Fibroblast of skin of back (primary cell): Measurements from ENCODE around the gene DNHD1.

Experiments
- DNase-seq: peaks from one replicate; pipeline ENCODE4 v3.0.0-alpha.2; 2013

The DNHD1 gene

DNA sequence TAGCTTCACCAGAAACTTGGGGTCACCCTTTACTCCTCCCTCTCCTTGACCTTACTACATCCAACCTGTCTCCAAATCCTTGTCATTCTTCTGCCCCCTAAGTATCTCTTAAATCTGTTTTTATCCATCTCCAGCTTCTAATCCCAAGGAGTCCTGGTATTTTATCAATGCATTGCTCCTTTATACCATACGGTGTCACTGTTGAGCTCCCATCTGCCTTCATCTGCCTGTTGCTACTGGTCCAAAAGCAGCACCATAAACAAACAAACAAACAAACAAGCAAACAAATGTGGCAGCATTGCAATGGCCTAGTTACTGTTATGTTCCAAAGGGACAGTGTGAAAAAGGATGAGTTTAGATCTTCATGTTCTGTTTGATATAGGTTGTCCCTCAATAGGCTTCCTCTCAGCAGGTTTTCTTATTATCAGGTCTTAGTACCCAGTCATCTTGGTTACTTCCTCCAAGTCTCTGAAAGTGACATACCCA is 34.2 kb downstream of the DNHD1 start:
- peak; percentile 43 for DNase-seq

DNA sequence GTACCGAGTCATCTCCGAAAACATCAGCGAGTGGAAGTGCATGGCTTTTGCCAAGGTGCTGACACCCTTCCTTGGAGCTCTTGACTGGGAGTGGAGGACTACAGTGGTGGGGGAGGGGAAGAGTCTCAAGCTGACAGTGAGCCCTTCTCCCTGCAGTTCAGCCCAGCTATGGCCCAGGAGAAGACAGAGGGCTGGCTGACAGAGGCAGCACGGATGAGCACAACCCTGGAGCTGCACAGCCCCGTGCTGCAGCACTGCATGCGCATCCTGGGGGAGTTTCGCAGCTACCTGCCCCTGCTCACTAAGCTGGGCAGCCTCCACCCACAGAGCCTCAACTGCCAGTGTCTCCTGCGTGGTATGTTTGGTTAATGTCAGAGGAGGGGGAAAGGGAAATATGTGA is 41.4 kb downstream of the DNHD1 start:
- no peak for DNase-seq

DNA sequence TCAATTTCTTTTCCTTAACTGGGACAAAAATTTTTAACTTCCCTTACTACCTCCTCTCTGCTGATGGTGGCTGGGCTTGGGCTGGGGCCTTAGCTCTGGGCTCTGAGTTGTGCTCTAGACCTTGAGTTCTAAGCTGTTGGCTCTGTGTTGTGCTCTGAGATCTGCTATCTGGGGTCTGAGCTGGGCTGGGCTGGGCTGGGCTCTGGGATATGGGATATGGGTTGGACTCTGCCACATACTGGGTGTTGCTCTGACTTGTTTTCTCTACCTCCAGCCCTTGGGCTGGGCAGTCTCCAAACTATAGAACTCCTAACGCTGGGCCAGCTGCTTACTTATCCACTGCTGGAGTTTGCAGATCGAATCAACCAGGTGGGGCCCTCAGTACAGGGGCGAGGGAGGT is 41.9 kb downstream of the DNHD1 start:
- DNase-seq: no peak

DNA sequence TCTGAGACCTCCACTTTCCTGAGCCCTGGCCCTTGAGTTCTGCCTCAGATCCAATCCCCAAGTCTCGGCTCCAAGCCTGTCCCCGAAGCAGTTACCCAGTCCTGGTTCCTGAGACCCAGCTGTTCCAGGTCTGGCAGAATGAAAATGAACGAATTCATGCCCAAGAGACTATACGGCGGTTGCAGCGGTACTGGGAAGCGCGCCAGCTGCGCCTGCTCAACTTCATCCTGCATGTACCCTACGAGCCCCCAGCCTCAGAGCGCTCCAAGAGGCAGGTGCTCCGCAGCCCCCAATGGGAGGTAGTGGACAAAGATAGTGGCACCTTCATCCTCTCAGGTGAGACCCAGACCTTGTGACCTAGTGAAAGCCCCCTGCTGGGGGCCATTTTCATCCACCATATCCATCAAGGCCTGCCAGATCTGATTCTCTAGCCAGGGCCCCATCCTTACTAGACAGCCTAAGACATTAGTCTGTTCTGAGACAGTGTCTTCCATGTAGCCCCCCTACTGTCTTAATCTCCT is 42.7 kb downstream of the DNHD1 start:
- no peak for DNase-seq

DNA sequence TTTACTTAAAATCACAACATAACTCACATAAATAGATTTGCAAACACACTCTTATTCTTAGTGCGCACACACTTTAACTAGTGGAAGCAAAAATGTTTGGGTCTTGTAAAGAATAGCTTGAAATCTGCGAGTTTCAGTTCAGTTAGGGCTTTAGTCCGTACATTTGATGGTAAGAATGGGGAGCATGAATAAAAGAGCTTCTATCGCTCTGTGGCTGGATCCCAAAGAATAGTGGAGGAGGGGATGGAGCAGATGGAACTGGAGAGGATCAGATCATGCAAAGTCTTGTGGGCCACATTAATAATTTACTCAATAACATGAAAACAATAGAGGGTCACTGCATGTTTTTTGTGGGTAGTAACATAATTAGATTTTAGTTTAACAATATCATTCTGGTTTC is 44.3 kb downstream of the DNHD1 start:
- DNase-seq: no peak

DNA sequence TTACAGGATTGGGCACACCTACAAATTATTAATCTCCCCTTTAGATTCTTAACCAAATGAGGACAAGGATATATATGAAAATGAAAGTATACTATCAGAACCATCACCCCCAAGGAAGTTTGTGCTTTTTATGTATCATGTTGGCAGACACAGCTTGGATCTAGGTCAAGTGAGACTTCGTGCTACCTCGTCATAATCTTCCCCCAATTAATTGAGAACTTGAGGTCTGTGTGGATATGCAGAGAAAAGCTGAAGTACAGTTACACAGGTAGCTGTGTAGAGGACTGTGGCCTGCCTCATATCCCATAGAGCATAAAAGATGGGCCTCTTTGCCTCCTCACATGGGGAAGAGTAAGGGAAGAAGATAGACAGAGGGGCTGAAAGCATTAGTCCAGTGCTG is 45.6 kb downstream of the DNHD1 start:
- no peak for DNase-seq

DNA sequence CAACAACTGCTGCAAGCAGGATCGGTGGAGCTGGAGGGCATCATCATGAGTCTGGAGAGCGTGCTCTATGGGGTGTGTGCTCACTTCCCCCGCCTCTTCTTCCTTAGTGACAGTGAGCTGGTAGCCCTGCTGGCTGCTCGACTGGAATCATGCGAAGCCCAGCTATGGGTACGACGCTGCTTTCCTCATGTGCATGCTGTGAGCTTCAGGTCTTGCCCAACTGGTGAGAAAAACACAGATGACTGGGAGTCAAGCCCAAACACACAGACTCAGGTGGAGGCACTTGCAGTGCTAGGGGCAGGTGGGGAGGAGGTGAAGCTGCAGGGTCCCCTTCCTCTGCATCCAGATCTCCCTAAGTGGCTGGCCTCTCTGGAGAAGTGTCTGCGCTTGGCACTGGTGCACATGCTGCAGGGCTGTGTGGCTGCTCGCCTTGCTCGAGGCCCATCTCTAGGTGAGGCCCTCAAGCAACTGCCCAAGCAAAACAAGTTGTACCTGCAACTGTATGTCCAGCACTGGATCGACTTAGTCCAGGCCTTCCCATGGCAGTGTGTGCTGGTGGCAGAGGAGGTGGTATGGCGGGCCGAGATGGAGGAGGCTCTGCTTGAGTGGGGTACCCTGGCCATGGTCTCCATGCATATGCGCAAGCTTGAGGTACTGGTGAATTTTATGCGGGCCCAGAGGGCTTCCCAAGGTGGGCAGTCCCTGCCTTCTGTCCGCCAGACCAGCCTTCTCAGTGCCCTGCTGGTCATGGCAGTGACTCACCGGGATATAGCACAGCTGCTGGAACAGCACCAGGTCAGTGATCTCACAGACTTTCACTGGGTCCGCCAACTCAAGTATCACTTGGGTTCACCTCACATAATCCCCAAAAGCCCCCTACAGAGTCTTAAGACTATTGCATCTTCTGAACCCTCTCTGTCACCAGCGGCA is 48.1 kb downstream of the DNHD1 start:
- peak; percentile 4 for DNase-seq

DNA sequence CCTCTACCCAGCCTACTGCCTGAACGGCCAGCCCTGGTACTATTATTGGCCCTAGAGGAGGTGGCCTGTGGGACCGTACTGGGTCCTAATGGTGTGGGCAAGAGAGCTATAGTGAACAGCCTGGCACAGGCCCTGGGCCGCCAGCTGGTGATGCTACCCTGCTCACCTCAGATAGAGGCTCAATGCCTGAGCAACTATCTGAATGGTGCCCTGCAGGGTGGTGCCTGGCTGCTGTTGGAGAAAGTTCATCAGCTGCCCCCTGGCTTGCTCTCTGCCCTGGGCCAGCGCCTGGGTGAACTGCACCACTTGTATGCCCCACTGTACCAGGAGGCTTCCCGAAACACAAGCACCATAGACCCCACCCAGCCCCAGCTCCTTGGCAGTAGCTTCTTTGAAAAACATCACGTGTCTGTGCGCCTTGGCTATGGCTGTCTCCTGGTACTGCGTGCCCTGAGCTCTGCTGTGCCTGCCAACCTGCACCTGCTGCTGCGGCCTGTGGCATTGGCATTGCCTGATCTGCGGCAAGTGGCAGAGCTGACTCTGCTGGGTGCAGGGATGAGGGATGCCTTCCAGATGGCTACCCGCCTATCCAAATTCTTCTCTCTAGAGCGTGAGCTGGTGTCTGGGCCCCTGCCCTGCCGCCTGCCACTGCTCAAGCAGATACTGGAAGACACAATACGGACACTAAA is 49.0 kb downstream of the DNHD1 start:
- no peak for DNase-seq

DNA sequence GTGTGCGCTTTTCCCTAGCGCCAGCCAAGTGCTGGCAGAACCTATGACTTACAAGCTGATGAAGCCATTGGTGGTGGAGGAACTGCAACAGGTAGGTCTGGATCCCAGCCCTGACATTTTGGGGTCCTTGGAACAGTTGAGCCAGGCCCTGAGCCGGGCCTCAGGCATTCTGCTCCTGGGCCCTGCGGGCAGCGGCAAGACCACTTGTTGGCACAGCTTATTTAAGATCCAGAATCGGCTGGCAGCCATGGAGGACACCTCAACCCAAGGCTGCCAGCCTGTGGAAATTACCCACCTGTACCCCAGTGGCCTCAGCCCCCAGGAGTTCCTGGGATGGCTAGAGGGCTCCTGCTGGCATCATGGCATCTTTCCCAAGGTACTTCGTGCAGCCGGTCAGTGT is 49.7 kb downstream of the DNHD1 start:
- DNase-seq: no peak

DNA sequence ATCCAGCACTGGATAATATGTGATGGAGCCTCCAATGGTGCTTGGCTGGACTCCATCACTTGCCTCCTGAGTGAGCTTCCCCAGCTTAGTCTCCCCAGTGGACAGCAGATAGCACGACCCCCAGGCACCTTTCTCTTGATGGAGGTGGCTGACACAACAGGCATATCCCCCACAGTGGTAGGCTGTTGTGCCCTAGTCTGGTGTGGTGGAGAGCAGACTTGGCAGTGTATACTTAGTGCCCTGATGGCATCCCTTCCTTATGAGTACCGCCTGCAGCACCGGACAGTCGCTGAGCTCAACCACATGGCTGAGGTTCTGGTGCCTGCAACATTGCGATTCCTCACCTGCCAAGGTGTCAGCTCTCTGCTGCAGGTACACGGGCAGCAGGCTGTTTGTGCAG is 50.1 kb downstream of the DNHD1 start:
- no peak for DNase-seq

DNA sequence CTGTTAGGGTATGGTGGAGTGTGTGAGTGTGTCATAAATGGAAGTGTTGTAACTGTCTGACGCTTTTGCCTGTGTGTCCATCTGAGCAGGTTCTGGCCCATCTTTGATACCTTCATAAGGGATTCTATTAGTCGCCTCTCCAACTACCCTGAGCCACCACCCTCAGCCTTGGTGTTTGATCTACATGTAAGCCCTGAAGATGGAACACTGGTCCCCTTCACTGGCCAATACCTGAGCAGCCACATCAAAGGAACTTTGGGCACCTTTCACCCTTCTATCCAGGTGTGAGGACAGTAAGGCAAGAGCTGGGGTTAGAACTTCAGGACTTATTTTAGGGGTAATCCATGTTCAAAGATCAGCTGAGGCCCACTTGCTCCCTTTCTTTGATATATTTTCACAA is 51.0 kb downstream of the DNHD1 start:
- no peak for DNase-seq

DNA sequence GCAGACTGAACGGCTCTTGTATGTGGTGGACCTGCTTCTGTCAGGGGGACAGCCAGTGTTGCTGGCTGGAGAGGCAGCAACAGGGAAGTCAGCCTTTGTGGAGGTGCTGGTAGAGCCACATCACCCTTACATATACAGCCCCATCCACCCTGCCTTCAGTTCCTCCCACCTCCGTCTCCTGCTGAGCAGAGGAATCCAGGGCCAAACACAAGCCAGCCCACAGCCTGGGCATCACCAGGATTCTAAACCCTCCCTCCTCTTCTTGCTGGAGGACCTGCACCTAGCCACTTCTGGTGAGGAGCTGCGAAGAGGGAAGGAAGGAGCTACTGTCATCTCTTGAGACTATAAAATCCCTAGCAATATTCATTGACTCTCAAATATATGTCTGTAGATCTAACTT is 51.6 kb downstream of the DNHD1 start:
- DNase-seq: no peak

DNA sequence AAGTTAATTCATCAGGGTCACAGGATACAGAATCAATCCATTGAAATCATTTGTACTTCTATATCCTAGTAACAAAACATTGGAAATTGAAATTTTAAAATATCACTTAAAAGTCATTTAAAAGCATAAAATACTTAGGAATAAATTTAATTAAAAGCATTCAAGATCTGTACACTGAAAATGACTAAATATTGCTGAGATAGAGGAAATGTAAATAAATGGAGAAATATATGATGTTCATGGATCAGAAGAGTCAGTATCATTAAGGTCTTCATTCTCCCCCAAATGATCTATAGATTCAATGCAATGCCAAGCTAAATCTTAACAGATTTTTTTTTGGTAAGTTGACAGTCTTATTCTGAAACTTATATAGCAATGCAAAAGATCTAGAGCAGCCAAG is 56.6 kb downstream of the DNHD1 start:
- no peak for DNase-seq

DNA sequence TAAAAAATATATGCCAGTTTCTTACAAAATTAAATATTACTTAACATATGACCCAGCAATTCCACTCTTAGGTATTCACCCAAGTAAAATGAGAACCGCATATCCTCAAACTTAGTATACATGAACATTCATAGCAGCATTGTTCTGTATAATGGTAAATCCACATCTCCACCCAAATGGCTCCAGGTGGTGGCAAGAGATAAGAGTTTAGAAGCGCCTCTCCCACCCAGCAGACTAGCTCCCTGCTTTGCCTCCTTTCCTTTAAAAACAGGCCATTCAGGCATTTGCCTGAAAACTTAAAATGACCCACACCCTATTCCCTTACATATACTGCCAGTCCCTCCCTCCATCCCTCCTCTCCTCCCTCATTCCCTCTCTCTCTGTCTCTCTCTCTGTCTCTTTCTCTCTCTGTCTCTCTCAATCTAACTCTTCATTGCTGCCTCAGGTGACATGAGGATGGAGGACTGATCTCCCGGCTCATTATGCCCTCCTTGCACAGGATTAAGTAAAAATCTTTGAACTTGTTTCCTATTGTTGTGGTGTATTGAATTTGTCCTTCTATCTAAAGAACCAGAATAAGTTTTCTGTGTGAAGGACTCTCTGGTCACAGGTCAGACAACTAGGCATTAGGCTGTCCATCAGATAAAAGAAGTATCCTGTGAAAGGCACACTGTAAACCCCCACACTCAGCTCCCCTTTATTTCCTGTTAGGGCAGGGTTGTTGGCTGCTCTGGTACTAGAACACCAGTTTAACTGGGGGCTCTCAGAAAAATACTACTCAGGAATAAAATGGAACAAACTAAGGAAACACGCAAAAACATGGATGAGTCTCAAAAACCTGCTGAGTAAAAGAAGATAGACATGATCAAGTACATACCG is 58.0 kb downstream of the DNHD1 start:
- DNase-seq: no peak

DNA sequence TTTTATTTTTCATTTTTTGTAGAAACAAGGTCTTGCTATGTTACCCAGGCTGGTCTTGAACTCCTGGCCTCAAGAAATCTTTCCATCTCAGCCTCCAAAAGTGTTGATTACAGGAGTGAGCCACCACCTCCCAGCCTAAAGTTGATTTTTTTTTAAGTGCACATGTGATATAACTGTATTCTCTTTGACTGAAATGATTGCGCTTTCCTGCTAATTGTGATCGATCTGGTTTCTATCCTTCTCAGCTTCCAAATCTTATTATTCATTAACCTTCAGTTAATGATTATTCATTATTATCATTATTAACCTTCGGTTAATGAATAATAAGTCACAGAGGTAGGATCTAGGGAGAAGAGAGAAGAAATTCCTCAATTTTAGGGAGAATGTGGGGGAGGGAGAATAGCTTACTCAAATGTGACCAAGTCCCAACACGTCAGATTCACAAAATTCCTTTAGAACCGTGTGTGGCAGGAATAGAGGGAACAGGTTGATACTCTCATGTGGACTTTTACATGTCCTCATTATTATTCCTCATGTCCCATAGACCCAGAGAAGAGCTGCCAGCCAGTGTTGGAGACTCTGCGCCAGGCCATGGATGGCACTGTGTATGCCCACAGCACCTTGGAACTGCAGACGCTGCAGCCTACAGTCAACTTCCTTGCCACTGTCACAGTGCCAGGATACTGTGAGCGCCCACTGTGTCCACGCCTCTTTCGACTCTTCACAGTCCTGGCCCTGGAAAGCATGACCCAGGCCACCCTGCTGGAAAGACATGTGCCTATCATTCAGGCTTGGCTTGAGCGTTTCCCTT is 59.3 kb downstream of the DNHD1 start:
- no peak for DNase-seq

DNA sequence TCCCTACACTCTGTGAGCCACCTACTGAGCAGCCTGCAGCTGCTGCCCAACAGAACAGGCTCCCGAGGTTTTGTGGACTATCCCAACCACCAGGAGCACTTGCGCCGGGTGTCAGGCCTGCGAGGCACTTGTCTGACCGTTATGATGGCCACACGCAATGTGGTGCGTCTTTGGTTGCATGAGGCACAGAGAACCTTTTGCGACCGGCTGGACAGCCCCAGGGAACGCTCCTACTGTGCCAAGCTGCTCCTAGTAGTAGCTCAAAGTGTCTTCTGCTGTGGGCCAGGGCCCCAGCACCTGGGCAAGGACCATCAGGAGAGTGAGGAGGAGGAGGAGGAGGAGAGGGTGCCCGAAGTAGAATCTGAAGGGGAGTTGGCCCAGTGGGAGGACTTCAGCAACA is 60.0 kb downstream of the DNHD1 start:
- DNase-seq: no peak

DNA sequence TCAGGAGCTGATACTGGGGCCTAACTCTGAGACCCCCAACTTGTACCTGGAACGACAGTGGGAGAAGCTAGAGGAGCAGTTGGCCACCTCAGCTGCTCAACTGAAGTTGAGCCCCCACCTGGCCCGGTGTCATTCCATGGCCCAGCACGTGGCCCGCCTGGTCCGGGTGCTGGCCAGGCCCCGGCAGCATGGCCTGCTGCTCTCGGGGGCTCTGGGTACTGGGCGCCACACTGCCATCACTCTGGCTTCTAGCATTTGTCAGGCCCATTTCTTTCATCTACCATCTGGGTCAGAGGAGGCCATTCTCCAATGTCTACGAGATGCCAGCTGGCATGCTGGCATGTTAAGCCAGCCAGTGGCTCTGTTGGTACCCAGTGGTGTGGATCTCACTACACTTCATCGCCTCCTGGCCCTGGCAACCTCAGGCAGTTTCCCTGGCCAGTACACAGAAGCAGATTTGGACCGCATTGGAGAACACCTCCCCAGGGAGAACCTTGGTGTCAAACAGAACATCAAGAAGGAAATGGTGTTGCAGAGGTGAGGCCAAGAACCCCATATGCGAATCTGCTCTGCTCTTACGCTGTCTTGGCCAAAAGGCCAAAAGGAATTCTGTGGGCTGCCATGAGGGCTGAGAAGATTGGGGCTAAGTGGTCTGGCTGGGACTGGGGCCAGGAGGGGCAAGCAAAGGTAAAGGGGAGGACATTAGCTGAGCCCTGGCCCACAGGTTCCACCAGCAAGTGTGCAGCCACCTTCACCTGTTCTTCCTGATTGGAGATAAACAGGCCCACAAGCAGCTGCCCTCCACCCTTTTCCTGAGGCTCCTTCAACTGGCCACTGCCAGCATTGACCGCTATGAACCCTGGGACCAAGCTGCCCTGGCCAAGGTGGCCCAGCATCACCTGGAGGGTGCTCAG is 60.9 kb downstream of the DNHD1 start:
- no peak for DNase-seq

DNA sequence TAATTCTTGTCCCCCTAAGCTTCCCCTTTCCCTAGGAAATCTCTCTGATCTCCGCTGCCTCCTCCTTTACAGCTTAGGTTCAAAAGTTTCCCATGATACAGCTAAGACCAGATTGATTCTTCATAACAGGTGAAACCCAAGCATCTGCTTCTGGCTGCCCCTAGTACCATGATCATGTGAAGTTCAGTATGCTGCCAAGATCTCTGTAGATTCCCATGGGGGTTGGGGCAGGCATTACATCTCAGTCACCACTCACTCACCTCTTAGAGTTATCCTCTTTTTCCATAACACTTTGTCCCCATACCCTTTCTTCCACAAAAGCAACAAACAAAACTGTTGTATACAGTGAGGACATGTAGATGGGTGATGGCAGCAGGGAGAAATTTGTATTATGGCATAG is 62.3 kb downstream of the DNHD1 start:
- no peak for DNase-seq

DNA sequence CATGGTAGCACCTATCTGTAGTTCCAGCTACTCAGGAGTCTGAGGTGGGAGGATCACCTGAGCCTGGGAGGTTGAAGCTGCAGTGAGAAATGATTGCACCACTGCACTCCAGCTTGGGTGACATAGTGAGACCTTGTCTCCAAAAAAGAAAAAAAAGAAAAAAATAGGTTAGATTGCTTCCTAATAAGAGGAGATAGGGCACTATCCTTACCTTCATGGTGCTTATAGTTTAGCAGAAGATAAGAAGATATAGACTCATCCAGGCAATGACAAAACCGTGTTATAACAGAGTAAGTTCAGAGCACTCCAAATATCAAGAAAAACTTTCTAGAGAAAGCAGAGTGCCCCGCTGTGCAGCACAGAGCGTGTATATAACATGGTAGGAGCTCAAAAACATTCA is 64.2 kb downstream of the DNHD1 start:
- DNase-seq: no peak

DNA sequence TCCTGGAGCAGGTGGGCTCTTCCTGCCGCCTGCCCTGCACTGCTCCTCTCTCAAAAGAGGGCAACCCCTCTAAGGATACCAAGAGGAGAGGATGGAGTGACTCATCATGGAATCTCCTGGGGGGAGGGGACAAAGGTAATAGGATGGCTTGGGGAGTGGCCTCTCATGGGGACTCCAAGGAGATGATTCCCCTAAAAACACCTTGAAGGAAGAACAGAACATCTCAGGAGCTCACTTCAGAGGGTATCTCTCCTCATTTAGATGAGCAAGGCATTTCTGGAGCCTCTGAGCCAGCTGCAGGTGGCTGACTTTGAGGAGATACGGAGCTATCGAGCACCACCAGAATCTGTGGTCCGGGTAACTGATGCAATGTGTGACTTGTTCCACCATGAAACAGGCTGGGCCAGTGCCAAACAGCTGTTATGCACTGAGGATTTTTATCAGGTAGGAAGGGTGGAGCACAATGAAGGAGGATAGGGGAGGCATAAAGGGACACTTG is 66.1 kb downstream of the DNHD1 start:
- DNase-seq: peak; percentile 7

DNA sequence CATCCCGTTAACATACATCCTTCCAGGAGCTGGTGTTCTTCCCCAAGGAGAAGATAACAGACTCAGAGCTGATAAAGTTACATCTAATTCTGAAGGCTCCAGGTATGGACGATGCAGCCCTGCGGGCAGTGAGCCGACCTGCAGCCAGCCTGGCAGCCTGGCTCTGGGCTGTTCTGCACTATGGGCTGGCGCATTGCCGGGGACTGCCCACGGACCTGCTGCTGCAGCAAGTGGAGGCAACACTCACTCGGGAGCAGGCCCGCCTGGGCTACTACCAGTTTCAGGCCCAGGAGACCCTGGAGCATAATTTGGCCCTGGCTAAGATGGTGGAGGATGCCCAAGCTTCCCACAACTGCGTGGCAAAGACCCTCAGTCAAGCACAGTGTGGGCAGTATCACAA is 66.6 kb downstream of the DNHD1 start:
- no peak for DNase-seq
